GM21576 (cell line): ENCODE results near the gene WNT1.

ENCODE experiments used
- ATAC-seq: cut with Tn5 transposase; IDR thresholded peaks from one replicate; pipeline ENCODE4 v1.9.1; 2021; ENCODE audit warnings: mild to moderate bottlenecking, moderate library complexity; ENCODE audit not compliant: unreplicated experiment

WNT1 gene

GRCh38 chr12:49026101-49026500 lies 48.0 kb downstream of the WNT1 start:
- ATAC-seq: no peak

GRCh38 chr12:49026678-49027480 lies 48.8 kb downstream of the WNT1 start:
- no peak for ATAC-seq

GRCh38 chr12:49027846-49028555 lies 49.9 kb downstream of the WNT1 start:
- ATAC-seq: no peak

GRCh38 chr12:49028666-49029275 lies 50.6 kb downstream of the WNT1 start:
- no peak for ATAC-seq

- ATAC-seq: no peak
These were observed 52.0 kb downstream of the WNT1 start for GRCh38 chr12:49030119-49030518.

- no peak for ATAC-seq
These were observed 52.8 kb downstream of the WNT1 start for GRCh38 chr12:49030714-49031572.

GRCh38 chr12:49031573-49032161 lies 53.5 kb downstream of the WNT1 start:
- no peak for ATAC-seq
